ENCODE results near the gene RASSF9.

DNA sequence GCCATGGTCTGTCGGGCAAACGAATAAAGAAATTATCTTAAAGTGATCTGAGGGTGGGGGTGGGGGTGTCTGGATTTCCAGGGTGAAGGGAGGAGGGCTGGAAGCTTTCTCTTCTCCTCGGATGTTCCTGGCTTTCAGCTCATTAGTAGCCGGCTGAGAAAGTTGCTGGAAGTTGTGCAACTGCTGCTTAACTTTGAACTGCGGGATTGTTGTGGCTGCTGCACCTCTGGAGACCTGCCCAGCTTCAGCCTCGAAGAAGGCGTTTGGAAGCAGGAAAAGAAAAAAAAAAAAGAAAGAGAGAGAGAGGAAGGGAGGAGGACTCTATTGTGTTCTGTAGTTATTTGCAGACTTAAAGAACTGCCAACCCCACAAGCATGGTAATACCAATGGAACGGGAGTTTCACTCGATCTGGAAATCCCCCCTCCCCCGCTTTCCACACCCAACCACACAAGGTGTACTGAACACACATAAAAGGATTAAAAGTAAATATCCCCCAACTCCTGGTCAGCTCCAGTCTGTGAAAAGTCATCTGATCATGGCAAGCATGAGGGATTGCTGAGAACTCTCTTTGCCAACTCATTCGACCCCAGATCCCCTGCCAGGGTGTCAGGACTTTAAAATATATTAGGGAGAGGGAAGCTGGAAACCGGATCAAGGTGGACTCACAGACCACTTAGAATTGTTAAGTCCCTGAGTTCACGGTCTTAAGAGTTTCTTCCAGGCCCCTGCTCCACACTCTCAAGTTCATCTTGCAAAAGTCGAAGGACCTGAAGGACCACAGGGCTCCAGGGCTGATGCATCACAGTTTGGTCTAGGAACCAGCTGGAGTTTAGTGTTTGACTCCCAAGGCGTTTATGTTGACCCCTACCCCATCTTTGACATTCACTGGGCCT, at the start of gene RASSF9:
- TF ChIP-seq, protein P1, sequence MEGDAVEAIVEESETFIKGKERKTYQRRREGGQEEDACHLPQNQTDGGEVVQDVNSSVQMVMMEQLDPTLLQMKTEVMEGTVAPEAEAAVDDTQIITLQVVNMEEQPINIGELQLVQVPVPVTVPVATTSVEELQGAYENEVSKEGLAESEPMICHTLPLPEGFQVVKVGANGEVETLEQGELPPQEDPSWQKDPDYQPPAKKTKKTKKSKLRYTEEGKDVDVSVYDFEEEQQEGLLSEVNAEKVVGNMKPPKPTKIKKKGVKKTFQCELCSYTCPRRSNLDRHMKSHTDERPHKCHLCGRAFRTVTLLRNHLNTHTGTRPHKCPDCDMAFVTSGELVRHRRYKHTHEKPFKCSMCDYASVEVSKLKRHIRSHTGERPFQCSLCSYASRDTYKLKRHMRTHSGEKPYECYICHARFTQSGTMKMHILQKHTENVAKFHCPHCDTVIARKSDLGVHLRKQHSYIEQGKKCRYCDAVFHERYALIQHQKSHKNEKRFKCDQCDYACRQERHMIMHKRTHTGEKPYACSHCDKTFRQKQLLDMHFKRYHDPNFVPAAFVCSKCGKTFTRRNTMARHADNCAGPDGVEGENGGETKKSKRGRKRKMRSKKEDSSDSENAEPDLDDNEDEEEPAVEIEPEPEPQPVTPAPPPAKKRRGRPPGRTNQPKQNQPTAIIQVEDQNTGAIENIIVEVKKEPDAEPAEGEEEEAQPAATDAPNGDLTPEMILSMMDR (conservative IDR thresholded peaks at IDR 0.05): no peak
- TF ChIP-seq ZFX (IDR thresholded peaks at IDR 0.05): no peak

Measured in C4-2B (cell line).